AG04450 (cell line): Measurements from ENCODE around the gene SCG3. TPM values are rescaled to one million over a fixed set of nuclear protein-coding genes. Genes with fewer than 3 reads are reported as not detected.

Experiments
- CTCF ChIA-PET: fragments of 300-600, 350-600 bp; formaldehyde crosslinking; extraction: SDS; loops from one replicate; lab custom pipeline; 2022; ENCODE audit warnings: antibody characterized with exemption, inconsistent platforms; lab: Charles Lee
- POLR2A ChIA-PET: fragments of 350-600 bp; formaldehyde crosslinking; extraction: SDS; loops from one replicate; lab custom pipeline; 2021; ENCODE audit warnings: antibody characterized with exemption, inconsistent platforms; lab: Yijun Ruan, JAX
- DNase-seq: peaks from one replicate; pipeline ENCODE4 v3.0.0-alpha.2; 2011; ENCODE audit warnings: low read depth, low spot score
- H3K27ac ChIP-seq: one replicate; pipeline ENCODE4 v1.5.1; 2012; ENCODE audit warnings: low read depth, low read length, control low read depth
- H3K27me3 ChIP-seq: one replicate; pipeline ENCODE4 v1.6.0; 2012; ENCODE audit warnings: low read length; ENCODE audit not compliant: control insufficient read depth, insufficient read depth
- H3K4me3 ChIP-seq: 2 replicates; pipeline ENCODE4 v1.5.1; 2011; ENCODE audit warnings: mild to moderate bottlenecking, low read depth, low read length, control low read depth
- H3K9me3 ChIP-seq: 2 replicates; pipeline ENCODE4 v1.5.1; 2012; ENCODE audit warnings: low read length; ENCODE audit not compliant: control insufficient read depth, insufficient read depth
- polyA plus RNA-seq: library from polyadenylated mRNA; depleted of rRNA; stranded (reverse); fragments of >200 nt; gene quantifications from 2 replicates; pipeline ENCODE4 v1.2.3, GENCODE V29; 2011
- TF ChIP-seq, protein P1 (sequence below): IDR thresholded peaks from 2 replicates; pipeline ENCODE4 v1.5.1; 2011; ENCODE audit warnings: low read depth, low read length, control low read depth, inconsistent platforms

Gene SCG3
- polyA plus RNA-seq, 1 experiment: not detected

DNA sequence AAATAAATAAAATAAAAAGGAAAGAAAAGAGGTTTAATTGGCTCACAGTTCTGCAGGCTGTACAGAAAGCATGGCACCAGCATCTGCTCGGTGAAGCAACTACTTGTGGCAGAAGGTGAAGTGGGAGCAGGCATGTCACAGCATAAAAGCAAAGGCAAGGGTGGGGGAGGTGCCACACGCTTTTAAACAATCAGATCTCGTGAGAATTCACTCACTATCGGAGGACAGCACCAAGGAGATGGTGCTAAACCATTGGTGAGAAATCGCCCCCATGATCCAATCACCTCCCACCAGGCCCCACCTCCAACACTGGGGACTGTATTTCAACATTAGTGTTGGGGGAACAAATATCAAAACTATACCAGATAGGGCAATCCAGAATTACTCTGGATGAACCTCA, 15.3 kb downstream of the SCG3 start:
- no peak overlapping the region for H3K4me3 ChIP-seq
- no peak overlapping the region for H3K27ac ChIP-seq
- CTCF ChIA-PET: no interaction called here

DNA sequence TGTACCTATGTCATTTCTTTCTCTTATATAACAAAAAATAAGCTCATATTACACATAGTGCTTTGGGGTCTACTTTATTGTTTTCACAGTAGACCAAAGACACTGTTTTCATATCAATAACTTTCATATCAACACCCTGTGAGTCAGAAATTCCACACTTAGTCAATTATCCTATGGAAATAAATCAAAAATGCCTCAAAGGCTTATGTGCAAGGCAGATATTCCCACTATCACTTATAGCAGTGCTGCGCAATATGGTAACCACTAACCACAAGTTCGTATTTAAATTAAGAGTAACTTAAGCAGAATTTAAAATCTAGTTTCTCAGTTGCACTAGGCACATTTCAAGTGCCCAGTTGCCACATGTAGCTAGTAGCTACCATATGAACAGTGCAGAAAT, 15.9 kb downstream of the SCG3 start:
- POLR2A ChIA-PET: no interaction called here
- peaks cover 15% of the 10 kb centered on the region for H3K27me3 ChIP-seq
- H3K9me3 ChIP-seq: no peaks in the 10 kb centered on the region
- H3K27ac ChIP-seq: no peak overlapping the region
- DNase-seq: no peak
- H3K4me3 ChIP-seq: no peak overlapping the region
- TF ChIP-seq, protein P1, sequence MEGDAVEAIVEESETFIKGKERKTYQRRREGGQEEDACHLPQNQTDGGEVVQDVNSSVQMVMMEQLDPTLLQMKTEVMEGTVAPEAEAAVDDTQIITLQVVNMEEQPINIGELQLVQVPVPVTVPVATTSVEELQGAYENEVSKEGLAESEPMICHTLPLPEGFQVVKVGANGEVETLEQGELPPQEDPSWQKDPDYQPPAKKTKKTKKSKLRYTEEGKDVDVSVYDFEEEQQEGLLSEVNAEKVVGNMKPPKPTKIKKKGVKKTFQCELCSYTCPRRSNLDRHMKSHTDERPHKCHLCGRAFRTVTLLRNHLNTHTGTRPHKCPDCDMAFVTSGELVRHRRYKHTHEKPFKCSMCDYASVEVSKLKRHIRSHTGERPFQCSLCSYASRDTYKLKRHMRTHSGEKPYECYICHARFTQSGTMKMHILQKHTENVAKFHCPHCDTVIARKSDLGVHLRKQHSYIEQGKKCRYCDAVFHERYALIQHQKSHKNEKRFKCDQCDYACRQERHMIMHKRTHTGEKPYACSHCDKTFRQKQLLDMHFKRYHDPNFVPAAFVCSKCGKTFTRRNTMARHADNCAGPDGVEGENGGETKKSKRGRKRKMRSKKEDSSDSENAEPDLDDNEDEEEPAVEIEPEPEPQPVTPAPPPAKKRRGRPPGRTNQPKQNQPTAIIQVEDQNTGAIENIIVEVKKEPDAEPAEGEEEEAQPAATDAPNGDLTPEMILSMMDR: no peak
- CTCF ChIA-PET: interaction anchor here (0.5 kb wide), 1 partner anchor 90 kb away, joined by 3 read pairs; no protein-coding TSS in a partner anchor

More for the DNA sequence above, 15.3 kb downstream of the SCG3 start:
- no peak for DNase-seq
- TF ChIP-seq, protein P1: no peak
- H3K9me3 ChIP-seq: no peaks in the 10 kb centered on the region
- POLR2A ChIA-PET: no interaction called here
- peaks cover 18% of the 10 kb centered on the region for H3K27me3 ChIP-seq

DNA sequence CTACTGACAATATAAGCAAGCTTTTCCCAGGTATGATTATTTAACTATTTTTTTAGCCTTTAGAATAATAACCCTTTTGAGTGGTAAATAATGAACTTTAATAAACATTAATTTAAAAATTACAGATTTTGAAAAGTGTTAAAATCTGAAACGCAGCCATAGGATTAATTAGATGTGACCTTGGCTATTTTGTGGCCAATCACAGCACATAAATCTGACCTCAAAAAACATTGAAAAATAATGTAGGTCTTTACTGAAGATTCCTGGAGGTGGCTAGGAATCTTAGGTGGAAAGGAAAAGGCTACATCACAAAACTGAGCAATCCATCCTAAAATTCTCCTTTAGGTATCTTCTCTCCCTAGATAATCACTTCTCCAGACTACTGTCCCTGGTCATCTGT, 18.1 kb downstream of the SCG3 start:
- no peak overlapping the region for H3K4me3 ChIP-seq
- no peak for DNase-seq
- CTCF ChIA-PET: interaction anchor here (1.0 to 1.2 kb wide), 2 partner anchors 49 to 77 kb away, joined by 3 to 4 read pairs; no protein-coding TSS in a partner anchor
- H3K27me3 ChIP-seq: peaks cover 15% of the 10 kb centered on the region
- no peaks in the 10 kb centered on the region for H3K9me3 ChIP-seq
- POLR2A ChIA-PET: no interaction called here
- TF ChIP-seq, protein P1: no peak
- no peak overlapping the region for H3K27ac ChIP-seq

DNA sequence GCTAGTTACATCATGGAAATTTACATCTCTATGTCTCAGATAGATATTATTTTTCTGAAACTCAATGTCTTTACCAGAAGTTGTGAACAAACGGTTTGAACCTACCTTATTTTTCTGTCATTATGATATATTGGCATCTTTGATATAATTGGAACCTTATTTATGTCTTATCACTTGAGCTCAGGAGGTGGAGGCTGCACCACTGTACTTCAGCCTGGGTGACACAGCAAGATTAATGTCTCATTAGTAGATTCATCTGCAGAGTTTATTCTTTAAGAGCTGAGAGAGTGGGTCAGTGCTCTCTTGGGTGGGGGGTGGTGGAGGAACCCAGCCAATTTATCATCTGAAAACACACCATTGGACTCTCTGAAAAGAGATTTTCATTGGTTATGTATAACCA, 21.4 kb downstream of the SCG3 start:
- no peak for DNase-seq
- CTCF ChIA-PET: interaction anchor here (1.5 kb wide), 1 partner anchor 74 kb away, joined by 5 read pairs; no protein-coding TSS in a partner anchor
- TF ChIP-seq, protein P1: no peak
- POLR2A ChIA-PET: no interaction called here
- no peak overlapping the region for H3K27ac ChIP-seq
- no peaks in the 10 kb centered on the region for H3K9me3 ChIP-seq
- no peak overlapping the region for H3K4me3 ChIP-seq
- H3K27me3 ChIP-seq: peaks cover 15% of the 10 kb centered on the region

DNA sequence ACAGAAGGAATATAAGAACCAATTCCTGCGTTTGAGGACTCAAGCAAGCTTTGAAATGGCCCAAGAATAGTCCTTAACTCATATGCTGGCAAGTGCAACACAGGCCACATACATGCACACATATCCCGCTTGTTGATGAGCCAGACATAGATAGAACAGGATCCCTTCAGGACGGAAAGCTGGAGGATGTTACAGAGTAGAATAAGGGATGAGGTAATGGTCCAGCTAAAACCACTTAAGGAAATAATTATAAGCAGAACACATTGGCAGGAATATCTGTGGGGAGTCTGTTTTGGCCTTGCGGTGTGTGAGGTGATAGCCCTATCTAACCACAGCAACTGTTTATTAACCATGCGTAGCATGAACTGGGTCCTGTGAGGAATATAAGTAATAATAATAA, 25.0 kb downstream of the SCG3 start:
- no peak overlapping the region for H3K27ac ChIP-seq
- CTCF ChIA-PET: interaction anchor here (0.9 to 1.5 kb wide), 2 partner anchors 56 to 70 kb away, joined by 4 to 8 read pairs; no protein-coding TSS in a partner anchor
- no peaks in the 10 kb centered on the region for H3K9me3 ChIP-seq
- DNase-seq: no peak
- POLR2A ChIA-PET: no interaction called here
- H3K4me3 ChIP-seq: no peak overlapping the region
- TF ChIP-seq, protein P1: no peak
- no peaks in the 10 kb centered on the region for H3K27me3 ChIP-seq
